HEK293 (cell line): Measurements from ENCODE around the gene ZCCHC14.

Source experiments
- BCL11A ChIP-seq: fragments of 450-650 bp; formaldehyde crosslinking; IDR thresholded peaks from 2 replicates; pipeline ENCODE4 v1.5.1; 2016; ENCODE audit warnings: low read depth, missing biosample characterization, missing genetic modification characterization
- BCL6B ChIP-seq: fragments of 450-650 bp; formaldehyde crosslinking; IDR thresholded peaks from 2 replicates; pipeline ENCODE4 v1.5.1; 2017; ENCODE audit warnings: missing biosample characterization, missing genetic modification characterization
- KLF8 ChIP-seq: fragments of 450-650 bp; formaldehyde crosslinking; IDR thresholded peaks from 2 replicates; pipeline ENCODE4 v1.5.1; 2016; ENCODE audit warnings: missing biosample characterization, missing genetic modification characterization
- PBX3 ChIP-seq: sonication (generic); formaldehyde crosslinking; IDR thresholded peaks from 2 replicates; pipeline ENCODE4 v1.8.1; 2022; ENCODE audit warnings: mild to moderate bottlenecking, moderate library complexity, missing genetic modification reagents
- PRDM2 ChIP-seq: fragments of 450-650 bp; formaldehyde crosslinking; IDR thresholded peaks from 2 replicates; pipeline ENCODE4 v1.5.1; 2016; ENCODE audit warnings: missing biosample characterization, missing genetic modification characterization, borderline replicate concordance
- YY1 ChIP-seq: fragments of 450-650 bp; formaldehyde crosslinking; IDR thresholded peaks from 2 replicates; pipeline ENCODE4 v1.5.1; 2018; ENCODE audit warnings: missing biosample characterization, missing genetic modification characterization
- ZBTB21 ChIP-seq: fragments of 450-650 bp; formaldehyde crosslinking; IDR thresholded peaks from 2 replicates; pipeline ENCODE4 v1.5.1; 2017; ENCODE audit warnings: missing biosample characterization, missing genetic modification characterization
- ZBTB26 ChIP-seq: fragments of 450-650 bp; formaldehyde crosslinking; optimal IDR thresholded peaks from 2 replicates; pipeline ENCODE3; 2016; ENCODE audit warnings: missing biosample characterization, mild to moderate bottlenecking, missing genetic modification characterization
- ZNF335 ChIP-seq: fragments of 450-650 bp; formaldehyde crosslinking; conservative IDR thresholded peaks from 2 replicates; pipeline ENCODE4 v1.5.1; 2016; ENCODE audit warnings: missing biosample characterization, missing genetic modification characterization
- ZNF341 ChIP-seq: fragments of 450-650 bp; formaldehyde crosslinking; IDR thresholded peaks from 2 replicates; pipeline ENCODE4; 2016; ENCODE audit warnings: low read depth, missing biosample characterization, missing genetic modification characterization
- ZNF366 ChIP-seq: fragments of 450-650 bp; formaldehyde crosslinking; conservative IDR thresholded peaks from 2 replicates; pipeline ENCODE4 v1.5.1; 2016; ENCODE audit warnings: missing biosample characterization, missing genetic modification characterization
- ZNF391 ChIP-seq: fragments of 450-650 bp; formaldehyde crosslinking; IDR thresholded peaks from 2 replicates; pipeline ENCODE4 v1.5.1; 2016; ENCODE audit warnings: low read depth, missing biosample characterization, missing genetic modification characterization, borderline replicate concordance
- ZNF404 ChIP-seq: fragments of 450-650 bp; formaldehyde crosslinking; IDR thresholded peaks from 2 replicates; pipeline ENCODE4 v1.5.1; 2017; ENCODE audit warnings: missing biosample characterization, missing genetic modification characterization
- ZNF561 ChIP-seq: fragments of 450-650 bp; IDR thresholded peaks from 2 replicates; pipeline ENCODE4 v1.5.1; 2018; ENCODE audit warnings: missing biosample characterization, missing genetic modification characterization, borderline replicate concordance
- ZNF580 ChIP-seq: fragments of 450-650 bp; formaldehyde crosslinking; IDR thresholded peaks from 2 replicates; pipeline ENCODE4 v1.5.1; 2016; ENCODE audit warnings: missing biosample characterization, missing genetic modification characterization
- ZNF654 ChIP-seq: fragments of 450-650 bp; formaldehyde crosslinking; IDR thresholded peaks from 2 replicates; pipeline ENCODE4 v1.5.1; 2016; ENCODE audit warnings: low read depth, missing biosample characterization, missing genetic modification characterization
- ZNF670 ChIP-seq: fragments of 450-650 bp; formaldehyde crosslinking; IDR thresholded peaks from 2 replicates; pipeline ENCODE4 v1.5.1; 2016; ENCODE audit warnings: missing biosample characterization, missing genetic modification characterization, low read depth
- ZNF692 ChIP-seq: fragments of 450-650 bp; formaldehyde crosslinking; IDR thresholded peaks from 2 replicates; pipeline ENCODE4 v1.5.1; 2016; ENCODE audit warnings: missing biosample characterization, missing genetic modification characterization
- ZNF704 ChIP-seq: fragments of 450-650 bp; formaldehyde crosslinking; IDR thresholded peaks from 2 replicates; pipeline ENCODE4 v1.5.1; 2016; ENCODE audit warnings: missing biosample characterization, missing genetic modification characterization
- ZNF768 ChIP-seq: fragments of 450-650 bp; formaldehyde crosslinking; IDR thresholded peaks from 2 replicates; pipeline ENCODE4 v1.5.1; 2018; ENCODE audit warnings: missing biosample characterization, mild to moderate bottlenecking, missing genetic modification characterization
- ZNF792 ChIP-seq: fragments of 450-650 bp; formaldehyde crosslinking; IDR thresholded peaks from 2 replicates; pipeline ENCODE4 v1.5.1; 2016; ENCODE audit warnings: missing biosample characterization, missing genetic modification characterization
- ZSCAN16 ChIP-seq: fragments of 450-650 bp; formaldehyde crosslinking; IDR thresholded peaks from 2 replicates; pipeline ENCODE4 v1.5.1; 2016; ENCODE audit warnings: missing biosample characterization, missing genetic modification characterization
- ZSCAN18 ChIP-seq: fragments of 450-650 bp; formaldehyde crosslinking; IDR thresholded peaks from 2 replicates; pipeline ENCODE4 v1.5.1; 2016; ENCODE audit warnings: missing biosample characterization, missing genetic modification characterization
- ZSCAN30 ChIP-seq: fragments of 450-650 bp; IDR thresholded peaks from 2 replicates; pipeline ENCODE4 v1.5.1; 2018; ENCODE audit warnings: missing biosample characterization, mild to moderate bottlenecking, missing genetic modification characterization, moderate library complexity

ZCCHC14 gene

GRCh38 chr16:87492721-87493607 lies at the start of gene ZCCHC14 (continued):
- TF ChIP-seq PRDM2 (no peak), ZNF335 (tag by site-specific recombination) (peak; percentile 48), ZNF792 (no peak), ZSCAN18 (tag by site-specific recombination) (0 out of 2 replicates have a peak, but pooled peaks have one; percentile 39), ZNF580 (tag by site-specific recombination) (peak; percentile 93), ZBTB26 (peak; percentile 50), KLF8 (peak; percentile 63; the same call in 1 of the 2 replicates), ZNF366 (tag by site-specific recombination) (no peak), BCL11A (tag by site-specific recombination) (no peak), YY1 (0 out of 2 replicates have a peak, but pooled peaks have one; percentile 38), ZSCAN16 (no peak), ZBTB21 (tag by site-specific recombination) (no peak), ZSCAN30 (peak; percentile 44; the same call in 1 of the 2 replicates), BCL6B (tag by site-specific recombination) (no peak), ZNF404 (tag by site-specific recombination) (no peak), ZNF391 (tag by site-specific recombination) (0 out of 2 replicates have a peak, but pooled peaks have one; percentile 28), ZNF768 (tag by site-specific recombination) (peak; percentile 99), ZNF654 (tag by site-specific recombination) (no peak), ZNF704 (tag by site-specific recombination) (no peak), PBX3 (CRISPR knock-in tag) (peak; percentile 91), ZNF561 (no peak; the same call in 1 of the 2 replicates), ZNF692 (tag by site-specific recombination) (peak; percentile 41; the same call in 1 of the 2 replicates), ZNF341 (tag by site-specific recombination) (peak; percentile 72), ZNF670 (tag by site-specific recombination) (no peak)
